Lower leg skin (tissue), 3 donors: ENCODE results near the gene PSMC3IP.

Experiments
- CTCF ChIP-seq, 3 donors: fragments of 450-650 bp; IDR thresholded peaks; one replicate each; pipeline ENCODE4 v1.5.1; 2016; ENCODE audit warnings: antibody characterized with exemption in 3 of 3, mild to moderate bottlenecking in 3 of 3, moderate library complexity in 2 of 3
- POLR2A ChIP-seq, 2 donors: fragments of 450-650 bp; IDR thresholded peaks; one replicate each; pipeline ENCODE4 v1.6.1; 2016 to 2017; ENCODE audit warnings: antibody characterized with exemption in 2 of 2, mild to moderate bottlenecking in 1 of 2, moderate library complexity in 1 of 2

GRCh38 chr17:42608305-42609181 is 31.0 kb upstream of the PSMC3IP start:
- no peak for TF ChIP-seq POLR2A (IDR thresholded peaks at IDR 0.05)
- TF ChIP-seq CTCF (IDR thresholded peaks at IDR 0.05): no peak
